ENCODE measurements around the gene POU6F2. TPM values are rescaled to one million over a fixed set of nuclear protein-coding genes. Genes with fewer than 3 reads are reported as not detected.

Gene POU6F2
- total RNA-seq, 2 experiments from 2014 or later, result not detected

- intact Hi-C loops (cut with micrococcal nuclease), result no loop called here
- H3K9me3 Mint-ChIP-seq, result peaks cover under 1% of the 10 kb centered on the region
- H3K36me3 Mint-ChIP-seq (ENCODE audit: low read depth), result no peaks in the 10 kb centered on the region
- TF ChIP-seq CTCF (IDR thresholded peaks at IDR 0.05), result no peak
- ChIA-PET POLR2A (no interaction called here), CTCF (no interaction called here)
- no peak overlapping the region for H3K27ac Mint-ChIP-seq
- no peaks in the 10 kb centered on the region for H3K27me3 Mint-ChIP-seq
- H3K4me3 Mint-ChIP-seq, result no peak overlapping the region
- no peaks in the 10 kb centered on the region for H3K4me1 Mint-ChIP-seq (ENCODE audit: low read depth)
- ATAC-seq, result no peak
- no peak for DNase-seq
These were observed 154.6 kb downstream of the POU6F2 start for GRCh38 chr7:39132306-39132705.

- H3K4me1 Mint-ChIP-seq (ENCODE audit: low read depth), result no peaks in the 10 kb centered on the region
- peaks cover 4% of the 10 kb centered on the region for H3K9me3 Mint-ChIP-seq
- H3K27me3 Mint-ChIP-seq, result no peaks in the 10 kb centered on the region
- CTCF ChIA-PET, result no interaction called here
- DNase-seq (no peak), ATAC-seq (no peak)
- intact Hi-C loops (cut with micrococcal nuclease), result no loop called here
- H3K27ac Mint-ChIP-seq, result no peak overlapping the region
- no peaks in the 10 kb centered on the region for H3K36me3 Mint-ChIP-seq (ENCODE audit: low read depth)
- H3K4me3 Mint-ChIP-seq, result no peak overlapping the region
- POLR2A ChIA-PET, result no interaction called here
- TF ChIP-seq CTCF (IDR thresholded peaks at IDR 0.05), result no peak
These were observed 155.4 kb downstream of the POU6F2 start for GRCh38 chr7:39133088-39133487.

GRCh38 chr7:39137480-39137879, 159.8 kb downstream of the POU6F2 start:
- Mint-ChIP-seq H3K36me3 (ENCODE audit: low read depth) (no peaks in the 10 kb centered on the region), H3K4me3 (no peak overlapping the region), H3K27ac (no peak overlapping the region), H3K27me3 (peaks cover 3% of the 10 kb centered on the region), H3K4me1 (ENCODE audit: low read depth) (no peaks in the 10 kb centered on the region), H3K9me3 (peaks cover 6% of the 10 kb centered on the region)
- no peak for TF ChIP-seq CTCF (IDR thresholded peaks at IDR 0.05)
- ATAC-seq (no peak), DNase-seq (no peak)
- intact Hi-C loops (cut with micrococcal nuclease), result no loop called here
- CTCF ChIA-PET, result no interaction called here
- POLR2A ChIA-PET, result no interaction called here

GRCh38 chr7:39142750-39143149, 165.0 kb downstream of the POU6F2 start:
- TF ChIP-seq CTCF (IDR thresholded peaks at IDR 0.05), result no peak
- Mint-ChIP-seq H3K4me1 (ENCODE audit: low read depth) (no peaks in the 10 kb centered on the region), H3K27me3 (peaks cover 3% of the 10 kb centered on the region), H3K27ac (no peak overlapping the region), H3K9me3 (peaks cover 1% of the 10 kb centered on the region), H3K36me3 (ENCODE audit: low read depth) (no peaks in the 10 kb centered on the region), H3K4me3 (no peak overlapping the region)
- intact Hi-C loops (cut with micrococcal nuclease), result no loop called here
- DNase-seq (no peak), ATAC-seq (no peak)
- POLR2A ChIA-PET, result no interaction called here
- CTCF ChIA-PET, result no interaction called here

- Mint-ChIP-seq H3K27ac (no peak overlapping the region), H3K36me3 (ENCODE audit: low read depth) (no peaks in the 10 kb centered on the region), H3K4me1 (ENCODE audit: low read depth) (no peaks in the 10 kb centered on the region), H3K4me3 (no peak overlapping the region), H3K27me3 (peaks cover 3% of the 10 kb centered on the region), H3K9me3 (peaks cover 1% of the 10 kb centered on the region)
- no peak for TF ChIP-seq CTCF (IDR thresholded peaks at IDR 0.05)
- no peak for ATAC-seq
- ChIA-PET CTCF (no interaction called here), POLR2A (no interaction called here)
- intact Hi-C loops (cut with micrococcal nuclease), result no loop called here
- no peak for DNase-seq
These were observed 166.7 kb downstream of the POU6F2 start for GRCh38 chr7:39144420-39144819.
